ENCODE measurements around the gene SLC25A45.

The SLC25A45 gene

GRCh38 chr11:65382033-65382803 lies at the start of gene SLC25A45:
Gene SLC25A45 (minus strand): TSS chr11:65382646. CDS start chr11:65381951, 695 bp downstream.
- peak; percentile 96 for DNase-seq (ENCODE audit: low spot score)
- Mint-ChIP-seq H3K27ac (peak within 1 kb of the TSS; percentile 98), H3K4me1 (ENCODE audit: low read depth) (peaks cover 35% of the 10 kb centered on the region), H3K9me3 (no peaks in the 10 kb centered on the region), H3K27me3 (ENCODE audit: low read depth) (no peaks in the 10 kb centered on the region), H3K36me3 (ENCODE audit: low read depth) (peaks cover 4% of the 10 kb centered on the region), H3K4me3 (peak within 1 kb of the TSS; percentile 89)

GRCh38 chr11:65431451-65432099 lies 49.1 kb upstream of the SLC25A45 start:
- no peaks in the 10 kb centered on the region for H3K27me3 Mint-ChIP-seq (ENCODE audit: low read depth)
- peak overlapping the region; percentile 54 for H3K4me3 Mint-ChIP-seq
- H3K4me1 Mint-ChIP-seq (ENCODE audit: low read depth), result peaks cover 85% of the 10 kb centered on the region
- peak overlapping the region; percentile 80 for H3K27ac Mint-ChIP-seq
- no peaks in the 10 kb centered on the region for H3K9me3 Mint-ChIP-seq
- DNase-seq (ENCODE audit: low spot score), result peak; percentile 40
- H3K36me3 Mint-ChIP-seq (ENCODE audit: low read depth), result peaks cover 72% of the 10 kb centered on the region

GRCh38 chr11:65430406-65431217 lies 48.2 kb upstream of the SLC25A45 start:
- no peak for DNase-seq (ENCODE audit: low spot score)
- H3K4me1 Mint-ChIP-seq (ENCODE audit: low read depth), result peaks cover 88% of the 10 kb centered on the region
- H3K4me3 Mint-ChIP-seq, result peak overlapping the region; percentile 95
- H3K27ac Mint-ChIP-seq, result peak overlapping the region; percentile 93
- no peaks in the 10 kb centered on the region for H3K27me3 Mint-ChIP-seq (ENCODE audit: low read depth)
- no peaks in the 10 kb centered on the region for H3K9me3 Mint-ChIP-seq
- peaks cover 73% of the 10 kb centered on the region for H3K36me3 Mint-ChIP-seq (ENCODE audit: low read depth)

GRCh38 chr11:65429724-65430405 lies 47.4 kb upstream of the SLC25A45 start:
- Mint-ChIP-seq H3K9me3 (no peaks in the 10 kb centered on the region), H3K27me3 (ENCODE audit: low read depth) (peaks cover 3% of the 10 kb centered on the region), H3K4me1 (ENCODE audit: low read depth) (peaks cover 86% of the 10 kb centered on the region), H3K36me3 (ENCODE audit: low read depth) (peaks cover 73% of the 10 kb centered on the region), H3K4me3 (peak overlapping the region; percentile 95), H3K27ac (peak overlapping the region; percentile 93)
- DNase-seq (ENCODE audit: low spot score), result peak; percentile 34

GRCh38 chr11:65429068-65429681 lies 46.7 kb upstream of the SLC25A45 start:
- Mint-ChIP-seq H3K4me1 (ENCODE audit: low read depth) (peaks cover 85% of the 10 kb centered on the region), H3K4me3 (peak overlapping the region; percentile 95), H3K36me3 (ENCODE audit: low read depth) (peaks cover 73% of the 10 kb centered on the region), H3K27ac (peak overlapping the region; percentile 93), H3K27me3 (ENCODE audit: low read depth) (peaks cover 9% of the 10 kb centered on the region), H3K9me3 (no peaks in the 10 kb centered on the region)
- no peak for DNase-seq (ENCODE audit: low spot score)

GRCh38 chr11:65428578-65429067 lies 46.2 kb upstream of the SLC25A45 start:
- H3K9me3 Mint-ChIP-seq, result no peaks in the 10 kb centered on the region
- peaks cover 12% of the 10 kb centered on the region for H3K27me3 Mint-ChIP-seq (ENCODE audit: low read depth)

GRCh38 chr11:65427691-65428577 lies 45.5 kb upstream of the SLC25A45 start:
- Mint-ChIP-seq H3K27me3 (ENCODE audit: low read depth) (peaks cover 16% of the 10 kb centered on the region), H3K4me1 (ENCODE audit: low read depth) (peaks cover 77% of the 10 kb centered on the region), H3K36me3 (ENCODE audit: low read depth) (peaks cover 80% of the 10 kb centered on the region), H3K4me3 (peak overlapping the region; percentile 95), H3K27ac (peak overlapping the region; percentile 98), H3K9me3 (no peaks in the 10 kb centered on the region)
- DNase-seq (ENCODE audit: low spot score), result peak; percentile 38

More at GRCh38 chr11:65428578-65429067, 46.2 kb upstream of the SLC25A45 start:
- peaks cover 82% of the 10 kb centered on the region for H3K4me1 Mint-ChIP-seq (ENCODE audit: low read depth)
- peak overlapping the region; percentile 98 for H3K27ac Mint-ChIP-seq
- DNase-seq (ENCODE audit: low spot score), result no peak
- peaks cover 79% of the 10 kb centered on the region for H3K36me3 Mint-ChIP-seq (ENCODE audit: low read depth)
- H3K4me3 Mint-ChIP-seq, result peak overlapping the region; percentile 95

- Mint-ChIP-seq H3K27ac (peak overlapping the region; percentile 98), H3K9me3 (no peaks in the 10 kb centered on the region), H3K4me3 (peak overlapping the region; percentile 95), H3K36me3 (ENCODE audit: low read depth) (peaks cover 80% of the 10 kb centered on the region), H3K4me1 (ENCODE audit: low read depth) (peaks cover 73% of the 10 kb centered on the region), H3K27me3 (ENCODE audit: low read depth) (peaks cover 20% of the 10 kb centered on the region)
- no peak for DNase-seq (ENCODE audit: low spot score)
These were observed 44.6 kb upstream of the SLC25A45 start for GRCh38 chr11:65426839-65427690.

- Mint-ChIP-seq H3K36me3 (ENCODE audit: low read depth) (peaks cover 72% of the 10 kb centered on the region), H3K27me3 (ENCODE audit: low read depth) (peaks cover 20% of the 10 kb centered on the region), H3K27ac (peak overlapping the region; percentile 98), H3K4me3 (peak overlapping the region; percentile 95), H3K4me1 (ENCODE audit: low read depth) (peaks cover 64% of the 10 kb centered on the region), H3K9me3 (no peaks in the 10 kb centered on the region)
- peak; percentile 46 for DNase-seq (ENCODE audit: low spot score)
These were observed 43.8 kb upstream of the SLC25A45 start for GRCh38 chr11:65425971-65426838.

- peak; percentile 88 for DNase-seq (ENCODE audit: low spot score)
- H3K27me3 Mint-ChIP-seq (ENCODE audit: low read depth), result peaks cover 20% of the 10 kb centered on the region
- peak overlapping the region; percentile 98 for H3K27ac Mint-ChIP-seq
- peaks cover 68% of the 10 kb centered on the region for H3K36me3 Mint-ChIP-seq (ENCODE audit: low read depth)
- no peaks in the 10 kb centered on the region for H3K9me3 Mint-ChIP-seq
- peak overlapping the region; percentile 95 for H3K4me3 Mint-ChIP-seq
- H3K4me1 Mint-ChIP-seq (ENCODE audit: low read depth), result peaks cover 61% of the 10 kb centered on the region
These were observed 42.9 kb upstream of the SLC25A45 start for GRCh38 chr11:65425105-65425970.

Data from T-helper 2 cell treated with Interferon-gamma antibody and Interleukin-4, amounts not matched to agents 5 μg/mL and 100 μg/mL, for 36 hours (primary cell).